H9 (cell line): ENCODE results near the gene AURKA. TPM values are rescaled to one million over a fixed set of nuclear protein-coding genes. Genes with fewer than 3 reads are reported as not detected.

Experiments
- DNase-seq: peaks from one replicate; pipeline ENCODE4 v3.0.0-alpha.2; 2017
- H2AFZ ChIP-seq: one replicate; pipeline ENCODE4 v1.6.1; 2013; ENCODE audit warnings: mild to moderate bottlenecking, low read length, control low read depth, moderate library complexity
- H2AK5ac ChIP-seq: 2 replicates; pipeline ENCODE4 v1.6.1; 2013; ENCODE audit warnings: low read length, control low read depth, mixed read lengths; ENCODE audit not compliant: insufficient read length
- H2BK120ac ChIP-seq: one replicate; pipeline ENCODE4 v1.6.1; 2013; ENCODE audit warnings: low read depth, mild to moderate bottlenecking, low read length, control low read depth, inconsistent platforms; ENCODE audit not compliant: poor library complexity, severe bottlenecking
- H2BK12ac ChIP-seq: 2 replicates; pipeline ENCODE4 v1.6.1; 2013; ENCODE audit warnings: low read length, control low read depth, mixed read lengths, low read depth; ENCODE audit not compliant: insufficient read length
- H2BK15ac ChIP-seq: 2 replicates; pipeline ENCODE4 v1.6.1; 2013; ENCODE audit warnings: low read depth, low read length, control low read depth
- H2BK20ac ChIP-seq: one replicate; pipeline ENCODE4 v1.6.1; 2013; ENCODE audit warnings: low read depth, mild to moderate bottlenecking, low read length, control low read depth, inconsistent platforms; ENCODE audit not compliant: poor library complexity, severe bottlenecking
- H2BK5ac ChIP-seq: 2 replicates; pipeline ENCODE4 v1.6.1; 2013; ENCODE audit warnings: low read length, control low read depth, mixed read lengths; ENCODE audit not compliant: insufficient read length
- H3K14ac ChIP-seq: 2 replicates; pipeline ENCODE4 v1.6.1; 2013; ENCODE audit warnings: low read length, control low read depth; ENCODE audit not compliant: insufficient read depth
- H3K18ac ChIP-seq: 2 replicates; pipeline ENCODE4 v1.6.1; 2013; ENCODE audit warnings: low read depth, mild to moderate bottlenecking, mixed read lengths, low read length, control low read depth; ENCODE audit not compliant: insufficient read length
- H3K23ac ChIP-seq: 2 replicates; pipeline ENCODE4 v1.6.1; 2013; ENCODE audit warnings: low read length, control low read depth, mixed read lengths, low read depth; ENCODE audit not compliant: insufficient read length
- H3K23me2 ChIP-seq: 2 replicates; pipeline ENCODE4 v1.6.1; 2013; ENCODE audit warnings: low read depth, mild to moderate bottlenecking, mixed read lengths, low read length, control low read depth; ENCODE audit not compliant: insufficient read length, poor library complexity, severe bottlenecking
- H3K27ac ChIP-seq: 2 replicates; pipeline ENCODE4 v1.5.1; 2013; ENCODE audit warnings: low read length, control low read depth, mixed read lengths, low read depth; ENCODE audit not compliant: insufficient read length
- H3K27me3 ChIP-seq: 2 replicates; pipeline ENCODE4 v1.6.1; 2013; ENCODE audit warnings: low read length, control low read depth, inconsistent platforms; ENCODE audit not compliant: insufficient read depth
- H3K4ac ChIP-seq: 2 replicates; pipeline ENCODE4 v1.6.1; 2013; ENCODE audit warnings: low read depth, mild to moderate bottlenecking, control low read depth, inconsistent platforms, low read length, moderate library complexity
- H3K4me1 ChIP-seq: 2 replicates; pipeline ENCODE4 v1.6.1; 2013; ENCODE audit warnings: low read length, control low read depth, inconsistent platforms; ENCODE audit not compliant: insufficient read depth
- H3K4me2 ChIP-seq: 2 replicates; pipeline ENCODE4 v1.6.1; 2013; ENCODE audit warnings: low read length, control low read depth, mixed read lengths; ENCODE audit not compliant: insufficient read length, insufficient read depth
- H3K56ac ChIP-seq: 2 replicates; pipeline ENCODE4 v1.6.1; 2013; ENCODE audit warnings: low read depth, mild to moderate bottlenecking, mixed read lengths, low read length, control low read depth; ENCODE audit not compliant: insufficient read length
- H3K79me1 ChIP-seq: 2 replicates; pipeline ENCODE4 v1.6.1; 2013; ENCODE audit warnings: low read depth, mild to moderate bottlenecking, moderate library complexity, low read length, control low read depth, inconsistent platforms; ENCODE audit not compliant: insufficient read depth, poor library complexity, severe bottlenecking
- H3K79me2 ChIP-seq: 2 replicates; pipeline ENCODE4 v1.6.1; 2013; ENCODE audit warnings: low read length, control low read depth, inconsistent platforms; ENCODE audit not compliant: insufficient read depth
- H3K9ac ChIP-seq: 2 replicates; pipeline ENCODE4 v1.6.1; 2013; ENCODE audit warnings: low read length, control low read depth, mixed read lengths; ENCODE audit not compliant: insufficient read length; ENCODE audit errors: extremely low read depth
- H3K9me3 ChIP-seq: one replicate; pipeline ENCODE4 v1.6.1; 2013; ENCODE audit warnings: low read depth, low read length, inconsistent platforms; ENCODE audit not compliant: control insufficient read depth
- H3T11ph ChIP-seq: one replicate; pipeline ENCODE4 v1.6.1; 2013; ENCODE audit warnings: mild to moderate bottlenecking, low read length, control low read depth, inconsistent platforms
- H4K20me1 ChIP-seq: one replicate; pipeline ENCODE4 v1.6.1; 2013; ENCODE audit not compliant: control insufficient read depth, insufficient read length, insufficient read depth
- H4K5ac ChIP-seq: 2 replicates; pipeline ENCODE4 v1.6.1; 2013; ENCODE audit warnings: low read depth, mild to moderate bottlenecking, mixed read lengths, low read length, control low read depth; ENCODE audit not compliant: insufficient read length
- H4K8ac ChIP-seq: replicated peaks from 2 replicates; pipeline ENCODE4 v1.6.1; 2013; ENCODE audit warnings: low read length, control low read depth, mixed read lengths, low read depth; ENCODE audit not compliant: insufficient read length
- H4K91ac ChIP-seq: 2 replicates; pipeline ENCODE4 v1.6.1; 2013; ENCODE audit warnings: low read depth, mild to moderate bottlenecking, moderate library complexity, mixed read lengths, low read length, control low read depth; ENCODE audit not compliant: insufficient read length
- H3K27ac Mint-ChIP-seq, 3 experiments: 2 replicates in 2 of 3; 3 replicates in 1 of 3; pipeline ENCODE4 v1.8.0; 2020 to 2021; ENCODE audit warnings: mixed read lengths in 3 of 3, mild to moderate bottlenecking in 1 of 3, moderate library complexity in 1 of 3
- H3K27me3 Mint-ChIP-seq: 2 replicates; pipeline ENCODE4 v1.8.0; 2021; ENCODE audit warnings: low read depth, mild to moderate bottlenecking, moderate library complexity, mixed read lengths
- H3K36me3 Mint-ChIP-seq, 3 experiments: 2 replicates in 2 of 3; 3 replicates in 1 of 3; pipeline ENCODE4 v1.8.0; 2020 to 2021; ENCODE audit warnings: low read depth in 3 of 3, mixed read lengths in 3 of 3; ENCODE audit not compliant: insufficient read depth in 1 of 3
- H3K4me1 Mint-ChIP-seq, 2 experiments: 2 replicates each; pipeline ENCODE4 v1.8.0; 2020; ENCODE audit warnings: mixed read lengths in 2 of 2
- H3K4me3 Mint-ChIP-seq, 2 experiments: 2 replicates in 1 of 2; 3 replicates in 1 of 2; pipeline ENCODE4 v1.8.0; 2020 to 2021; ENCODE audit warnings: mild to moderate bottlenecking in 2 of 2, mixed read lengths in 2 of 2, moderate library complexity in 1 of 2
- H3K9me3 Mint-ChIP-seq, 2 experiments: 2 replicates in 1 of 2; 3 replicates in 1 of 2; pipeline ENCODE4 v1.8.0; 2020; ENCODE audit warnings: mild to moderate bottlenecking in 2 of 2, mixed read lengths in 2 of 2, moderate library complexity in 1 of 2
- WGBS: extraction: QIAGEN DNeasy Blood & Tissue Kit; methylation state at CpG from one replicate; pipeline ENCODE4 v1.1.7; 2013; ENCODE audit warnings: missing lambda C conversion rate, low lambda C conversion rate, mixed read lengths; ENCODE audit not compliant: insufficient read length; ENCODE audit errors: extremely low coverage; 5-methylcytosine and 5-hydroxymethylcytosine counted together
- total RNA-seq: library from RNA; stranded (reverse); gene quantifications from 2 replicates; pipeline ENCODE4 v1.2.1, GENCODE V29; 2021
- TF ChIP-seq, protein P1 (sequence below): fragments of 200-600 bp; sonication (generic); conservative IDR thresholded peaks from 3 replicates; pipeline ENCODE4 v1.8.0; 2021; ENCODE audit warnings: antibody characterized with exemption, mild to moderate bottlenecking

The AURKA gene
- total RNA-seq, 1 experiment from 2014 or later, result 86.8 TPM

DNA sequence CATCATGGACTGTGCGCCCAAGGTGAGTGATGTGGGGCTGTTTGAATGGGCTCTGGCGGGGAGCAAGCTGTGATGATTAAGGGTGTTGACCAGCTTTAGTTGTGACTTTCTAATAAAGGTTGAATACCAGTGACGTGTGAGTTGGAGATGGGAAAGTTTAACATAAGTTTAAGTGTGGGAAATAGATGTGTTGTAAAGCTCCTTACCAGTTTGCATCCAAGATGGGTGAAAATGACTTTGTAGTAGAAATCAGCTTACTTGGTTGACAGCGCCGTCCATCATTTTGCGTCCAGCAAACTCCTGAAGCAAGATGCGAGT, 20.4 kb upstream of the AURKA start:
- Histone ChIP-seq H3K79me1 (no peaks in the 10 kb centered on the region), H3T11ph (no peak overlapping the region), H2AFZ (no peak overlapping the region), H3K56ac (no peak overlapping the region), H2AK5ac (no peak overlapping the region), H2BK15ac (no peak overlapping the region), H3K9me3 (no peaks in the 10 kb centered on the region), H3K23ac (no peak overlapping the region), H3K14ac (no peak overlapping the region), H4K91ac (no peak overlapping the region), H3K4me2 (no peak overlapping the region), H3K27me3 (no peaks in the 10 kb centered on the region), H2BK5ac (no peak overlapping the region), H3K4me1 (no peaks in the 10 kb centered on the region), H3K79me2 (no peaks in the 10 kb centered on the region), H3K18ac (no peak overlapping the region), H3K27ac (no peak overlapping the region), H3K23me2 (no peaks in the 10 kb centered on the region), H2BK12ac (no peak overlapping the region), H4K5ac (no peak overlapping the region), H3K9ac (no peak overlapping the region), H2BK120ac (no peak overlapping the region), H4K20me1 (no peaks in the 10 kb centered on the region), H2BK20ac (no peak overlapping the region), H3K4ac (no peak overlapping the region), H4K8ac (no peak overlapping the region)
- Mint-ChIP-seq H3K4me1 (no peaks in the 10 kb centered on the region), H3K36me3 (peaks cover 3 to 13% (median 4%) of the 10 kb centered on the region in 3 experiments; a peak in 5 of 7 replicates), H3K27me3 (peaks cover 3% of the 10 kb centered on the region), H3K27ac (no peak overlapping the region), H3K4me3 (no peak overlapping the region), H3K9me3 (no peaks in the 10 kb centered on the region)
- DNase-seq, result no peak
- TF ChIP-seq, protein P1, sequence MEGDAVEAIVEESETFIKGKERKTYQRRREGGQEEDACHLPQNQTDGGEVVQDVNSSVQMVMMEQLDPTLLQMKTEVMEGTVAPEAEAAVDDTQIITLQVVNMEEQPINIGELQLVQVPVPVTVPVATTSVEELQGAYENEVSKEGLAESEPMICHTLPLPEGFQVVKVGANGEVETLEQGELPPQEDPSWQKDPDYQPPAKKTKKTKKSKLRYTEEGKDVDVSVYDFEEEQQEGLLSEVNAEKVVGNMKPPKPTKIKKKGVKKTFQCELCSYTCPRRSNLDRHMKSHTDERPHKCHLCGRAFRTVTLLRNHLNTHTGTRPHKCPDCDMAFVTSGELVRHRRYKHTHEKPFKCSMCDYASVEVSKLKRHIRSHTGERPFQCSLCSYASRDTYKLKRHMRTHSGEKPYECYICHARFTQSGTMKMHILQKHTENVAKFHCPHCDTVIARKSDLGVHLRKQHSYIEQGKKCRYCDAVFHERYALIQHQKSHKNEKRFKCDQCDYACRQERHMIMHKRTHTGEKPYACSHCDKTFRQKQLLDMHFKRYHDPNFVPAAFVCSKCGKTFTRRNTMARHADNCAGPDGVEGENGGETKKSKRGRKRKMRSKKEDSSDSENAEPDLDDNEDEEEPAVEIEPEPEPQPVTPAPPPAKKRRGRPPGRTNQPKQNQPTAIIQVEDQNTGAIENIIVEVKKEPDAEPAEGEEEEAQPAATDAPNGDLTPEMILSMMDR, result no peak
- 100% methylated on average over 1 of the region's 7 CpGs for WGBS
